ENCODE data around the gene TNFSF8.

The TNFSF8 gene

GRCh38 chr9:114860187-114860586, 70.2 kb downstream of the TNFSF8 start:
- H2BK12ac ChIP-seq (ENCODE audit: low read length) = no peak overlapping the region

GRCh38 chr9:114856942-114857315, 73.5 kb downstream of the TNFSF8 start:
- no peak overlapping the region for H2BK15ac ChIP-seq (ENCODE audit: low read length)
- no peak overlapping the region for H3K4me2 ChIP-seq (ENCODE audit: insufficient read depth, low read length, poor library complexity, severe bottlenecking)
- WGBS, 2 donors (ENCODE audit: extremely low coverage in 2 of 2, insufficient read length in 2 of 2, insufficient replicate concordance in 1 of 2) = no CpG with 5 or more reads among the region's 2 CpGs
- H3K36me3 ChIP-seq (replicated peaks in 1 of 2; ENCODE audit: control insufficient read depth in 2 of 2, insufficient read depth in 2 of 2, low read length in 2 of 2) = no peaks in the 10 kb centered on the region
- H3K27ac ChIP-seq (replicated peaks; ENCODE audit: low read length) = no peak overlapping the region
- no peak overlapping the region for H3K23ac ChIP-seq (ENCODE audit: low read depth, low read length, poor library complexity)
- H4K8ac ChIP-seq (ENCODE audit: low read depth, low read length) = no peak overlapping the region
- no peak overlapping the region for H2BK12ac ChIP-seq (ENCODE audit: low read length)
- H3K14ac ChIP-seq (ENCODE audit: low read length) = no peak overlapping the region
- no peak overlapping the region for H4K91ac ChIP-seq (ENCODE audit: low read depth, low read length, poor library complexity)
- no peak for DNase-seq (ENCODE audit: low spot score)
- H2AK5ac ChIP-seq (ENCODE audit: low read depth, low read length) = no peak overlapping the region
- H3K4me3 ChIP-seq (ENCODE audit: low read length in 2 of 2) = no peak overlapping the region
- H3K18ac ChIP-seq (ENCODE audit: low read length) = no peak overlapping the region
- H3K27me3 ChIP-seq (ENCODE audit: control insufficient read depth in 3 of 3, insufficient read depth in 3 of 3, low read depth in 1 of 3, low read length in 3 of 3) = no peaks in the 10 kb centered on the region
- H3K4ac ChIP-seq (ENCODE audit: low read length) = no peak overlapping the region
- no peak overlapping the region for H2BK5ac ChIP-seq (ENCODE audit: low read length)
- H3K9ac ChIP-seq (ENCODE audit: low read depth, low read length, poor library complexity) = no peak overlapping the region
- H2AFZ ChIP-seq (ENCODE audit: low read length) = no peak overlapping the region
- no peaks in the 10 kb centered on the region for H3K9me3 ChIP-seq (replicated peaks in 1 of 2; ENCODE audit: control insufficient read depth in 2 of 2, insufficient read depth in 1 of 2, low read depth in 1 of 2, low read length in 2 of 2)
- no peaks in the 10 kb centered on the region for H3K79me1 ChIP-seq (ENCODE audit: low read depth, low read length)
- H3K4me1 ChIP-seq (ENCODE audit: control insufficient read depth in 2 of 2, insufficient read depth in 1 of 2, low read depth in 1 of 2, low read length in 2 of 2) = no peaks in the 10 kb centered on the region
- H2BK120ac ChIP-seq (ENCODE audit: low read depth, low read length) = no peak overlapping the region

More at GRCh38 chr9:114860187-114860586, 70.2 kb downstream of the TNFSF8 start:
- H2AK5ac ChIP-seq (ENCODE audit: low read depth, low read length) = no peak overlapping the region
- H3K9me3 ChIP-seq (replicated peaks in 1 of 2; ENCODE audit: control insufficient read depth in 2 of 2, insufficient read depth in 1 of 2, low read depth in 1 of 2, low read length in 2 of 2) = no peaks in the 10 kb centered on the region
- H3K14ac ChIP-seq (ENCODE audit: low read length) = no peak overlapping the region
- H3K4me3 ChIP-seq (ENCODE audit: low read length in 2 of 2) = no peak overlapping the region
- H4K91ac ChIP-seq (ENCODE audit: low read depth, low read length, poor library complexity) = no peak overlapping the region
- H3K27ac ChIP-seq (replicated peaks; ENCODE audit: low read length) = no peak overlapping the region
- H3K18ac ChIP-seq (ENCODE audit: low read length) = no peak overlapping the region
- H2BK15ac ChIP-seq (ENCODE audit: low read length) = no peak overlapping the region
- no CpG with 5 or more reads among the region's 2 CpGs for WGBS, 2 donors (ENCODE audit: extremely low coverage in 2 of 2, insufficient read length in 2 of 2, insufficient replicate concordance in 1 of 2)
- H3K9ac ChIP-seq (ENCODE audit: low read depth, low read length, poor library complexity) = no peak overlapping the region
- no peak overlapping the region for H2BK5ac ChIP-seq (ENCODE audit: low read length)
- H3K4me1 ChIP-seq (ENCODE audit: control insufficient read depth in 2 of 2, insufficient read depth in 1 of 2, low read depth in 1 of 2, low read length in 2 of 2) = no peaks in the 10 kb centered on the region
- H2BK120ac ChIP-seq (ENCODE audit: low read depth, low read length) = no peak overlapping the region
- no peak overlapping the region for H3K4me2 ChIP-seq (ENCODE audit: insufficient read depth, low read length, poor library complexity, severe bottlenecking)
- no peaks in the 10 kb centered on the region for H3K27me3 ChIP-seq (ENCODE audit: control insufficient read depth in 3 of 3, insufficient read depth in 3 of 3, low read depth in 1 of 3, low read length in 3 of 3)
- H3K4ac ChIP-seq (ENCODE audit: low read length) = no peak overlapping the region
- no peak overlapping the region for H2AFZ ChIP-seq (ENCODE audit: low read length)
- H4K8ac ChIP-seq (ENCODE audit: low read depth, low read length) = no peak overlapping the region
- H3K23ac ChIP-seq (ENCODE audit: low read depth, low read length, poor library complexity) = no peak overlapping the region
- no peaks in the 10 kb centered on the region for H3K36me3 ChIP-seq (replicated peaks in 1 of 2; ENCODE audit: control insufficient read depth in 2 of 2, insufficient read depth in 2 of 2, low read length in 2 of 2)
- no peak for DNase-seq (ENCODE audit: low spot score)
- H3K79me1 ChIP-seq (ENCODE audit: low read depth, low read length) = no peaks in the 10 kb centered on the region

DNA sequence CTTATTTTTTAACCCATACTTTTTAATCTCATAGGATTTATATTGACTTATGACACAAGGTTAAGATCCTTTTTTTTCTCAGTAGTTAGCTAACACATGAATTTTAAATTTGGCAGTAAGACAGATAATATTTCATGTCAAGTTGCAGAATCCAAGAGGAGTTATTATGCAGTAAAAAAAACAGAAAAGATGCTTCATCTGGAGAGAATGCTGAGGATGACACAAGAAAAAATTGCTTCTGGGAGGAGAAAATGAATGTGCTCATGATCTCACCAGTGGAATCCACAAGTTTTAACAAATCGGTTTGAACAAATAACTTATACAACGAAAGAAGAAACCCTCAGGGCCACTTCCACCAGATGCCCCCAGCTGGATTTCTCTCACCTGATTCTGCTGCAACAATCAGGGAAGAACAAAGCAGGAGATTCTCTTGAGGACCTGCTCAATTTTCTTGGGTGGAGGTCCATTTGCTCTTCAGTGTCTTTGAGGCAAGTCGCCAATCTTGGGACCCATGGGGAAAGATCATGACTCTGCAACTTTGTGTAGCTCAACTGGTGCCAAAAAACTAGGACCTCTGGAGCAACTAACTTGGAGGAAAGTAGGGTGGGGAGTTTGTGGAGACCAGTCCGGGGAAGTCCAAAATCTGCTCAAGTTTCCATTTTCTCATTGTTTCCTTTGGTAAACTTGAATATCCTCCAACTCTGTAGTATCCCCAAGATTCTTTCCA, 74.0 kb downstream of the TNFSF8 start:
- no peak overlapping the region for H3K9ac ChIP-seq (ENCODE audit: low read depth, low read length, poor library complexity)
- no peak for DNase-seq (ENCODE audit: low spot score)
- no peaks in the 10 kb centered on the region for H3K9me3 ChIP-seq (replicated peaks in 1 of 2; ENCODE audit: control insufficient read depth in 2 of 2, insufficient read depth in 1 of 2, low read depth in 1 of 2, low read length in 2 of 2)
- H4K8ac ChIP-seq (ENCODE audit: low read depth, low read length) = no peak overlapping the region
- no peak overlapping the region for H2BK12ac ChIP-seq (ENCODE audit: low read length)
- H3K27ac ChIP-seq (replicated peaks; ENCODE audit: low read length) = no peak overlapping the region
- no peak overlapping the region for H3K4me3 ChIP-seq (ENCODE audit: low read length in 2 of 2)
- no peak overlapping the region for H3K4me2 ChIP-seq (ENCODE audit: insufficient read depth, low read length, poor library complexity, severe bottlenecking)
- H3K18ac ChIP-seq (ENCODE audit: low read length) = no peak overlapping the region
- H3K23ac ChIP-seq (ENCODE audit: low read depth, low read length, poor library complexity) = no peak overlapping the region
- H2AFZ ChIP-seq (ENCODE audit: low read length) = no peak overlapping the region
- H3K14ac ChIP-seq (ENCODE audit: low read length) = no peak overlapping the region
- no peaks in the 10 kb centered on the region for H3K27me3 ChIP-seq (ENCODE audit: control insufficient read depth in 3 of 3, insufficient read depth in 3 of 3, low read depth in 1 of 3, low read length in 3 of 3)
- H3K4me1 ChIP-seq (ENCODE audit: control insufficient read depth in 2 of 2, insufficient read depth in 1 of 2, low read depth in 1 of 2, low read length in 2 of 2) = no peaks in the 10 kb centered on the region
- no peaks in the 10 kb centered on the region for H3K79me1 ChIP-seq (ENCODE audit: low read depth, low read length)
- no peak overlapping the region for H4K91ac ChIP-seq (ENCODE audit: low read depth, low read length, poor library complexity)
- no peak overlapping the region for H2BK15ac ChIP-seq (ENCODE audit: low read length)
- no peak overlapping the region for H2AK5ac ChIP-seq (ENCODE audit: low read depth, low read length)
- WGBS, 2 donors (ENCODE audit: extremely low coverage in 2 of 2, insufficient read length in 2 of 2, insufficient replicate concordance in 1 of 2) = no CpG with 5 or more reads among the region's 4 CpGs
- H3K4ac ChIP-seq (ENCODE audit: low read length) = no peak overlapping the region
- H2BK120ac ChIP-seq (ENCODE audit: low read depth, low read length) = no peak overlapping the region
- H3K36me3 ChIP-seq (replicated peaks in 1 of 2; ENCODE audit: control insufficient read depth in 2 of 2, insufficient read depth in 2 of 2, low read length in 2 of 2) = no peaks in the 10 kb centered on the region
- no peak overlapping the region for H2BK5ac ChIP-seq (ENCODE audit: low read length)

DNA sequence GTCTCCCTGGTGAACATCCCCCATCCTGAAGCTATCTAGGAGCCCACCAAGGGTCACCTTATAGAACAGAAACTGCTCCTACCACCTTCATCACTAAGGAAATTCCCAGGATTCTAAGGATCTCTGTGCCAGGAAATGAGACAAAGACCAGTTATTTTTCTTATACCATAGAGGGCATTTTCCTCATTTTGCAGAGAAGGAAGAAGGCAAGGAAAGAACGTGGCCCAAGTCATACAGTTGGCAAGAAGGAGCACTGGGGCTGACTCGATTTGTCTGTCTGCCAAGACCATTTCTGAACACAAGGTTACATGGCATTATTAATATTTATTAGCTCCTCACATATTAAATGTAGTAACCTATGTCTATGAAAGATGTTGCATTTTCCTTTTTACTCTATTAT, 74.9 kb downstream of the TNFSF8 start:
- Histone ChIP-seq H3K4ac (ENCODE audit: low read length) (no peak overlapping the region), H3K36me3 (replicated peaks in 1 of 2; ENCODE audit: control insufficient read depth in 2 of 2, insufficient read depth in 2 of 2, low read length in 2 of 2) (no peaks in the 10 kb centered on the region), H3K18ac (ENCODE audit: low read length) (no peak overlapping the region), H3K14ac (ENCODE audit: low read length) (no peak overlapping the region), H2AK5ac (ENCODE audit: low read depth, low read length) (no peak overlapping the region), H3K4me3 (ENCODE audit: low read length in 2 of 2) (no peak overlapping the region), H4K8ac (ENCODE audit: low read depth, low read length) (no peak overlapping the region), H3K27ac (replicated peaks; ENCODE audit: low read length) (no peak overlapping the region), H2BK120ac (ENCODE audit: low read depth, low read length) (no peak overlapping the region), H2AFZ (ENCODE audit: low read length) (no peak overlapping the region), H2BK5ac (ENCODE audit: low read length) (no peak overlapping the region), H3K9me3 (replicated peaks in 1 of 2; ENCODE audit: control insufficient read depth in 2 of 2, insufficient read depth in 1 of 2, low read depth in 1 of 2, low read length in 2 of 2) (no peaks in the 10 kb centered on the region), H3K9ac (ENCODE audit: low read depth, low read length, poor library complexity) (no peak overlapping the region), H3K4me2 (ENCODE audit: insufficient read depth, low read length, poor library complexity, severe bottlenecking) (no peak overlapping the region), H3K4me1 (ENCODE audit: control insufficient read depth in 2 of 2, insufficient read depth in 1 of 2, low read depth in 1 of 2, low read length in 2 of 2) (peaks cover 0 to 3% of the 10 kb centered on the region in 2 donors), H3K79me1 (ENCODE audit: low read depth, low read length) (no peaks in the 10 kb centered on the region), H4K91ac (ENCODE audit: low read depth, low read length, poor library complexity) (no peak overlapping the region), H3K27me3 (ENCODE audit: control insufficient read depth in 3 of 3, insufficient read depth in 3 of 3, low read depth in 1 of 3, low read length in 3 of 3) (no peaks in the 10 kb centered on the region), H2BK15ac (ENCODE audit: low read length) (no peak overlapping the region), H2BK12ac (ENCODE audit: low read length) (no peak overlapping the region), H3K23ac (ENCODE audit: low read depth, low read length, poor library complexity) (no peak overlapping the region)
- DNase-seq (ENCODE audit: low spot score) = no peak
- no CpG with 5 or more reads among the region's 2 CpGs for WGBS, 2 donors (ENCODE audit: extremely low coverage in 2 of 2, insufficient read length in 2 of 2, insufficient replicate concordance in 1 of 2)

Measured in neuronal stem cell (in vitro differentiated cells).